Left ventricle myocardium inferior (tissue), 1 donor: ENCODE data around the gene C19orf25. TPM values are rescaled to one million over a fixed set of nuclear protein-coding genes. Genes with fewer than 3 reads are reported as not detected.
A peak's percentile ranks its signal among the peaks of the same experiment; 100 is the strongest.

Experiments
- DNase-seq: peaks from one replicate; pipeline ENCODE4 v3.0.0-alpha.2; 2020
- H3K27ac ChIP-seq: fragments of 200-600 bp; replicated peaks from 2 replicates; pipeline ENCODE4 v1.8.0; 2021
- H3K27me3 ChIP-seq: fragments of 200-600 bp; 2 replicates; pipeline ENCODE4 v1.8.0; 2021; ENCODE audit warnings: low read depth
- H3K36me3 ChIP-seq: fragments of 200-600 bp; 2 replicates; pipeline ENCODE4 v1.8.0; 2021
- H3K4me1 ChIP-seq: fragments of 200-600 bp; 2 replicates; pipeline ENCODE4 v1.8.0; 2021
- H3K4me3 ChIP-seq: fragments of 200-600 bp; 2 replicates; pipeline ENCODE4 v1.8.0; 2021; ENCODE audit warnings: mild to moderate bottlenecking, moderate library complexity
- H3K9me3 ChIP-seq: fragments of 200-600 bp; replicated peaks from 2 replicates; pipeline ENCODE4 v1.8.0; 2021
- intact Hi-C: fragments of 100-400 bp; cut with micrococcal nuclease; formaldehyde crosslinking; loops from one replicate; pipeline ENCODE4 v1.11.0; 2022
- total RNA-seq: library from RNA; stranded (reverse); fragmentation: NEBNext Ultra II Directional; extraction: Animal tissue kit (Norgen Biotek cat#: 25700); gene quantifications from one replicate; pipeline ENCODE4 v1.2.1, GENCODE V29; 2021
- TF ChIP-seq, protein P1 (sequence below): fragments of 200-600 bp; IDR thresholded peaks from 2 replicates; pipeline ENCODE4 v1.8.0; 2021; ENCODE audit warnings: antibody characterized with exemption, mild to moderate bottlenecking, borderline replicate concordance
- donor health status: DM: no; HTN: yes; CAD: no; lungs with severe emphysema.

Gene C19orf25
- total RNA-seq, 1 donor from 2014 or later, result 16.1 TPM

DNA sequence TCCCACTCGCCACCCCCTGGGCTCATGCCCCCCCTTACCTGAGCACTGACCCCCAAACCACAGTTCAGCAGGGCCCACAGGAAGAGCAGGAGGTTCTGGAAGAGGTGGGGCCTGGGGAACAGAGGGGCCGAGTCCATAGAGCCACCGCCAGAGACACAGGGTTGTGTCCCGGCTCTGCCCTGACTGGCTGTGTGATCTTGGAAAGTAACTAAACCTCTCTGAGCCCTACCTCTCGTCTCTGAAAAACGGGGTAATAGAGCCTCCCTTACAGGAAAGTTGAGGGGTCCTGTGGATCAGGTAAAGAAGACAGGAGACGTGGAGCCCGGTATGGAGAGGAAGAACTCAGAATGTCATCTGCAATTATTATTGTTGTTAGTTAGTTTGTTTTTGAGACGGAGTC, 31.8 kb upstream of the C19orf25 start:
- TF ChIP-seq, protein P1, sequence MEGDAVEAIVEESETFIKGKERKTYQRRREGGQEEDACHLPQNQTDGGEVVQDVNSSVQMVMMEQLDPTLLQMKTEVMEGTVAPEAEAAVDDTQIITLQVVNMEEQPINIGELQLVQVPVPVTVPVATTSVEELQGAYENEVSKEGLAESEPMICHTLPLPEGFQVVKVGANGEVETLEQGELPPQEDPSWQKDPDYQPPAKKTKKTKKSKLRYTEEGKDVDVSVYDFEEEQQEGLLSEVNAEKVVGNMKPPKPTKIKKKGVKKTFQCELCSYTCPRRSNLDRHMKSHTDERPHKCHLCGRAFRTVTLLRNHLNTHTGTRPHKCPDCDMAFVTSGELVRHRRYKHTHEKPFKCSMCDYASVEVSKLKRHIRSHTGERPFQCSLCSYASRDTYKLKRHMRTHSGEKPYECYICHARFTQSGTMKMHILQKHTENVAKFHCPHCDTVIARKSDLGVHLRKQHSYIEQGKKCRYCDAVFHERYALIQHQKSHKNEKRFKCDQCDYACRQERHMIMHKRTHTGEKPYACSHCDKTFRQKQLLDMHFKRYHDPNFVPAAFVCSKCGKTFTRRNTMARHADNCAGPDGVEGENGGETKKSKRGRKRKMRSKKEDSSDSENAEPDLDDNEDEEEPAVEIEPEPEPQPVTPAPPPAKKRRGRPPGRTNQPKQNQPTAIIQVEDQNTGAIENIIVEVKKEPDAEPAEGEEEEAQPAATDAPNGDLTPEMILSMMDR, result no peak
- H3K4me3 ChIP-seq, result no peak overlapping the region
- peaks cover 57% of the 10 kb centered on the region for H3K4me1 ChIP-seq
- H3K36me3 ChIP-seq, result no peaks in the 10 kb centered on the region
- no peak for DNase-seq
- H3K27ac ChIP-seq, result peak overlapping the region; percentile 27
- intact Hi-C loops, result no loop called here
- peaks cover 52% of the 10 kb centered on the region for H3K27me3 ChIP-seq
- H3K9me3 ChIP-seq, result no peaks in the 10 kb centered on the region

DNA sequence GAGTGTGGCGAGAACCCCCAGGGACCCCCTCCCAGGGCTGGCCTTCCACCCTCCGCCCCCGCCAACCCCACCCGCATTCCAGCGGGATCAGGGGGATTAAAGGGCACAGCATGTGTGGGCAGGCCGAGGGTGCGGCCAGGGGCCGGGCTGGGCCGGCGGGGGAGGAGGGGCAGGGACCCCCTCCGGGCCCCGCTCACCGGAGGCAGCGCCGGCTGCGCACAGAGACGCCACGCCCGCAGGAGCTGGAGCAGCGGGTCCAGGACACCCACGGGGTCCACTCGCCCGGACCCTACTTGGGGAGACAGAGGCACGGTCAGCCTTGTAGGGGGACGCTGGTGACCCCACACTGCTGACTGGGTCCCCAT, 31.4 kb upstream of the C19orf25 start:
- intact Hi-C loops, result no loop called here
- TF ChIP-seq, protein P1, result no peak
- Histone ChIP-seq H3K27ac (peak overlapping the region; percentile 27), H3K36me3 (peaks cover 2% of the 10 kb centered on the region), H3K4me1 (peaks cover 57% of the 10 kb centered on the region), H3K27me3 (peaks cover 51% of the 10 kb centered on the region), H3K9me3 (no peaks in the 10 kb centered on the region), H3K4me3 (no peak overlapping the region)
- DNase-seq, result no peak

DNA sequence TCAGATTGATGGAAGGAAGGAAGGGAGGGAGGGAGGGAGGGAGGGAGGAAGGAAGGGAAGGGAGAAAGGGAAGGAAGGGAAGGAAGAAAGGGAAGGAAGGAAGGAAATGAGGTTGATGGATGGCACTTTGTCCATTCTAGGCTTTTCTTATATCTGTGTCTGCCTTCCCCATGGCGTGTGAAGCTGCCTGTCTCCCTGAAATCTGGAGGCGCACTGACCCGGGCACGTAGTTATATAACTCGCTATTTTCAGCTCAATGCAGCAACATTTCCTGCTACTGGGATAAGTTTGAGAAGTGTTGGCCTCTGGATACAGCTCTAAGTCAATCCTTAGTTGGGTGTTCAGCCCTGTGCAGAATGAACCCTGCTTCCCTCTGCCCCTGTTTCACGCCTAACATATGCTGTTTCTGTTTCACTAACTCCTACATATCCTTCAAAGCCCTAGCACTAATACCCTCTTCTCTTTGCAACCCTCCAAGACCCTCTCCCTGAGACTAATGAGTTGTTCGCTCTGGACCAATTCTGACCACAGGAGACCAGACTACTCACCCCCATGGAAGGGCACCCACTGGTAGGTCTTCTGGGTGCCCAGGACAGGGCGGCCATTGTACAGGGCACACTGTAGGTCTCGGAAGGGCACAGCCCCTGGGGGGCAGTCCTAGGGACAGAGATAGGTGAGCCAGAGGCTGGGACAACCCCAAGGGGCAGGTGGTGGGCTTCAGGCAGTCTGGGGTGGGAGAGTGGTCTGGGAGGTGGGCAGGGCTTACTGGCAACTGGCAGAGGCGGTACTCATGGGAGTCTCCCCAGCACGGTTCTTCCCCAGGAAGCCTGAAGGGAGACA, 30.8 kb upstream of the C19orf25 start:
- Histone ChIP-seq H3K27ac (peak overlapping the region; percentile 27), H3K4me3 (no peak overlapping the region), H3K4me1 (peaks cover 57% of the 10 kb centered on the region), H3K9me3 (no peaks in the 10 kb centered on the region), H3K36me3 (peaks cover 5% of the 10 kb centered on the region), H3K27me3 (peaks cover 45% of the 10 kb centered on the region)
- TF ChIP-seq, protein P1, result no peak
- intact Hi-C loops, result no loop called here
- DNase-seq, result no peak

DNA sequence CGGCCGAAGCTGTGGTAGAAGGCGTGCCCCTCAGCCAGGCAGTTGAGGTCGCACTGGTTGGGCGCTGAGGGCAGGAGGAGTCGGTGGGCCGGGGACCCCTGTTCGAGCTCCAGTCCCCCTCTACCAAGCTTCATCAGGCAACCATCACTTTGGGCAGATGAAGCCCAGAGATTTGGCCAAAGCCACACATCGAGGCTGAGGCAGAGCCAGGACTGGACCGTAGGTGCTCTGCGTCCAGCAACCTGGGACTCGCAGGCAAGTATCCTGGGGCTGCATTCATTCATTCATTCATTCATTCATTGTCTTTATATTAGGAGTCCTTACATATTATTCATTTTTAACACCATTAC, 29.5 kb upstream of the C19orf25 start:
- intact Hi-C loops, result no loop called here
- H3K27me3 ChIP-seq, result peaks cover 41% of the 10 kb centered on the region

DNA sequence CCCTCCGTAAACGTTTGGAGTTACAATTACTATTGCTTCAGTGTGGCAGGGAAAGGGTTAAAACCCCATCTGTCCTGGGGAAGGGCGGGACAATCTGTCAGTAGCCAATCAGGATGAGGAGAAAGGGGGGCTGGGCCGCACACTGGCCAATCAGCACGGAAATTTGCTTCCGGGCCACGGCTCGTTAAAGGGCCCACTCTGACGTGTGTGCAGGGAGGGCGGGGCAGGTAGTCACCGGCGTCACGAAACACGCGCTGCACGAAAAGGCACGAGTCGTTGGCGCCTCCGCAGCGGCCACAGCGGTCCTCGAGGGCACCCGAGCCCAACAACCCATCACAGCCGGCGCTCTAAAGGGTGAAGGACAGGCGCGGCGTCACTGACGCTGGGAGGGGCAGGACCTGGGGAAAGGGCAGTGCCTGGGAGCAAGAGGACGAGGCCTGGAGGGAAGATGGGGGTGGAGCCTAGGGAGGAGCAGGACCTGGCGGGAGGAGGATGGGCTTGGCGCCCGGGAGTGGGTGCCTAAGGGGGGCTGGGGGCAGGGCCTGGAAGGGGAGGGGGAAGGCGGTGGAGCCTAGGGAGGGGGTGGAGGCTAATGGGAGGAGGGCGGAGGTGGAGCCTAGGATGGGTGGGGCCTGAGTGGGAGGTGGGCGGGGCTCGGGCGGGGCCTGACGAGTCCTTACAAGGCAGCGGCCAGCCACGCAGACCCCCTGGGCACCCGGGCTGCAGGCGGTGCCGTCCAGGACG, 28.9 kb upstream of the C19orf25 start:
- peaks cover 59% of the 10 kb centered on the region for H3K4me1 ChIP-seq

More for the DNA sequence above, 29.5 kb upstream of the C19orf25 start:
- TF ChIP-seq, protein P1, result no peak
- DNase-seq, result no peak
- Histone ChIP-seq H3K9me3 (no peaks in the 10 kb centered on the region), H3K4me1 (peaks cover 58% of the 10 kb centered on the region), H3K36me3 (peaks cover 5% of the 10 kb centered on the region), H3K4me3 (peak overlapping the region; percentile 60), H3K27ac (peak overlapping the region; percentile 88)

More for the DNA sequence above, 28.9 kb upstream of the C19orf25 start:
- Histone ChIP-seq H3K9me3 (no peaks in the 10 kb centered on the region), H3K36me3 (peaks cover 5% of the 10 kb centered on the region), H3K27ac (peak overlapping the region; percentile 88), H3K4me3 (peak overlapping the region; percentile 60), H3K27me3 (peaks cover 42% of the 10 kb centered on the region)
- intact Hi-C loops, result no loop called here
- DNase-seq, result peak; percentile 92
- TF ChIP-seq, protein P1, result no peak
